ENCODE measurements around the gene HDAC4.

The HDAC4 gene

DNA sequence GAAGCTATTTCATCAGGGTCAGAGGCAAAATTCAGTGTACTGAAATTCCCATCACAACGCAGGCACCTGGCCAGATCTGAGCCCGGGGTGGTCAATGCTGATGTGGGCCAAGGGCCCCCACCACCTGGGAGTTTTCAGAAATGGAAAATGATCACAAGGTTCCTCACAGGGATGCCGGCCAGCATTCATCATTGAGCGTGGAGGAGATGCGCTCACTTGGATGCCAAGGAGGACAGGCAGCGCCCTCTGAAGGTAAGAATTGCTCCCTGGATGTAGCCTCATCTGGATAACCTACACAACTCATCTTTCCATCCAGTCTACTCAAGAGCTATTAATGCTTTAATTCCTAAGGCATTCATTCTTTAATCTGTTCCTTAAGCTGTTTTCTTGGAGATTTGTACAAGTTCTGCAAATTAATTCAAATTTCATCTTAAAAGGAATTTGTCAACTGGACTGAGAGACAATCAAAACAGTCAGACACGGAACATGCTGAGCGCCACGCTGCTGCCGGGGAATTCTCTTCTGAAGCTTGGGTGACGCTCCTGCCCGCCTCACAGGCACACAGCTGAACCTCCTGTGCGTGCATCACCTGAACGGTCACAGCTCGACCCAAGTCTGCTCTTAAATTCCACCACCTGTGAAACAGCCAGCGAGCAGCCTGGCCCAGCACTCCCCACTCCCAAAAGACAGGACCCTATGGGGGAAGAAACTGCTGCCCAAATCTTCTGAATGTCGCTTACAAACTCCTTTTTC, 206.7 kb downstream of the HDAC4 start:
- DNase-seq = no peak

DNA sequence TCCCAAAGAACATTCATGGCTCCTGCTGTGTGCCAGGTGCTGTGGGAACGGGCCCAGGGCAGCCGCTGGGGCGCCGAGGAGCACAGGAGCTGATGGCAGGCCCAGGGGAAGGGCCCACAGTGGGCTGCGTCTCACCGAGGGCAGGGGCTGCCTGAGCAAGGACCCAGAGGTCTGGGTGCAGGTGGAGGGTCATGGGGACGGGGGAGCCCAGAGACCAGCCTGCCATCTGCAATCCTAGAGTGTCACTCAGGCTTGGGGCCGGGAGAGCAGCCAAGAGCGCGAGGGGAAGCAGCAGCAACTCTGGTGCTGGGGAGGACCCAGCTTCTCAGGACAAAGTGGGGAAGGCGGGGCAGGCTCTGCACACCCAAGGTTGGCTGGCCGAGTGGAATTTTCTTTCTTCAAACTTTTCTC, 207.4 kb downstream of the HDAC4 start:
- no peak for DNase-seq

GRCh38 chr2:239192975-239193374, 207.8 kb downstream of the HDAC4 start:
- no peak for DNase-seq

- no peak for DNase-seq
These were observed 208.4 kb downstream of the HDAC4 start for GRCh38 chr2:239192456-239192855.

GRCh38 chr2:239190921-239191885, 209.6 kb downstream of the HDAC4 start:
- DNase-seq = no peak

GRCh38 chr2:239190361-239190760, 210.5 kb downstream of the HDAC4 start:
- DNase-seq = no peak

- no peak for DNase-seq
These were observed 211.1 kb downstream of the HDAC4 start for GRCh38 chr2:239189711-239190131.

DNA sequence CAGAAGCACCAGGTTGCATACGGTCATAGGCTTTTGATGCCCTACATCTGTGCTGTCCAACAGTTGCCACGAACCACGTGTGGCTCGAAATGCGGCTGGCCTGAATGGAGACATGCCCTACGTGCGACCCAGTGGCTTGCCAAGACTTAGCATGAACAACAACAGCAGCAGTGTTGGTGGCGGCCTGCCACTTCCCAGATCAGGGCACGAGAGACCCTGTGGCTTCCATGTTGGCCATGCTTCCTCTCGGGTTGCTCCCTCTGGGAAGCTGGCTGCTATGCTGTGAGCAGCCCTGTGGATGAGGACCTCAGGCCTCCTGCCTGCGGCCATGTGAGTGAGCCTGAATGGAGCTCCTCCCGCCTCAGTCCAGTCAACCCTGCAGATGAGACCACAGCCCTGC, 212.3 kb downstream of the HDAC4 start:
- no peak for DNase-seq

DNA sequence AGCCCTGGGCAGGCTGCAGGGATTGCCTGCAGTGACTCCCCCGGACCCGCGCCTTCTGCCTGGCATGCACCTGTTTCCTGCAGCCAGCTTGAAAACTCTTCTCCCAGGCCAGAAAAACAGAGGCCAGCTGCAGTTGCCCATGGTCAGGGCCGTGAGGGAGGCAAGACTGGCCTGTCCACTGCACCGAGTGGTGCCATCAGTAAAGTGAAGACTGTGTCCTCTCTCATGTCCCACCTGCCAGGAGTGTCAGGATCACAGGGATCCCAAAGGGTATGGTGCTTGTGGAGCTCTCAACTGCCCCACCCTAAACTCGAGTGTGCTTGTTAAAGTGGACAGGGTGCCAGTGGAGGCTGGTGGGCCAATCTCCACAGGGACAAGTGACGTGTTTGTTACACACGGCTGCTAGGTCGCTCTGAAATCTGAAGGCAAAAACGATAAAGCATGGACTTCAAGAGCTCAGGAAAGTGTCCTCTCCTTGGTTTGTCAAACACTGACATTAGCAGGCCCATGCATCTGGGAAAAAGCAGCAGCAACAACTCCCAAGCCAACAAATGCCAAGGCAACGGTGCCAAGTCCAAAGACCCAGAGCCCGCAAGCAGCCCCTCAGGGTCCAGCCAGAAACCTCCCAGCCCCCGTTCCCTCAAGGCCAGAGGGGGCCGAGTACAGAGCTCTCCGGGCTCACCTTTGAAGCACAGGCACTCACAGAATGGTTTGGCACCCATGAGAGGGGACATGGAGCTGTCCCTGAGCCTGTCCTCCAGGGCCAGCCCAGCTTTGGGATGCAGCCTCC, 213.2 kb downstream of the HDAC4 start:
- no peak for DNase-seq

- no peak for DNase-seq
These were observed 214.1 kb downstream of the HDAC4 start for GRCh38 chr2:239186516-239187357.

DNA sequence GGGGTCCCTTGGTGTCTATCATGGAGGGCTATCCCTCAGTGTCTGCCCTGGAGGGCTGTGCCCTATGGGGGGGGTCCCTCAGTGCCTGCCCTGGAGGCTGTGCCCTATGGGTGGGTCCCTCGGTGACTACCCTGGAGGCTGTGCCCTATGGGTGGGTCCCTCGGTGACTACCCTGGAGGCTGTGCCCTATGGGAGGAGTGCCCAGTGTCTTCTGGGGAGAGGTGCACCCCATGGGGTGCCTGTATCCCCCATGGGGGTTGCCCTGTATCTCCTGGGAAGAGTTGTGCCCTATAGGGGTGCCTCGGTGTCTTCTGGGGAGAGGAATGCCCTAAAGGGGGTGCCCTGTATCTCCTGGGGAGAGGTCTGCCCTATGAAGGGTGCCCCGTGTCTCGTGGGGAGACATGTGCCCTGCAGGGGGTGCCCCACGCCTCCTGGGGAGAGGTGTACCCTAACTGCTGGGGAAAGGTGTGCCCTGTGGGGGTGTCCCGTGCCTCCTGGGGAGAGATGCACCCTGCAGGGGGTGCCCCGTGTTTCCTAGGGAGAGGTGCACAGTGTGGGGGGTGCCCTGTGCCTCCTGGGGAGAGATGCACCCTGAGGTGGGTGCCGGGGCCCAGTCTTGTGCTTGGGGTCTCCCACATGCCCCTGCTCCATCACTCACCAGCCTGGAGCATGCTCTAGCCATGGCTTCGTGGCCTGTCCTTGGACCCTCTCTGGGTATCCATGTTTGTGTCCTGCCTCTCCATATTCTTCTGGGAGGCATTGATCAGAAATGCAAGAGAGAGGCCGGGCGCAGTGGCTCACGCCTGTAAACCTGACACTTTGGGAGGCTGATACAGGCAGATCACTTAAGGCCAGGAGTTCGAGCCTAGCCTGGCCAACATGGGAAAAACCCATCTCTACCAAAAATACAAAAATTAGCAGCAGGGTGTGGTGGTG, 215.6 kb downstream of the HDAC4 start:
- DNase-seq = no peak

GRCh38 chr2:239184179-239184578, 216.6 kb downstream of the HDAC4 start:
- DNase-seq = no peak

- DNase-seq = no peak
These were observed 217.6 kb downstream of the HDAC4 start for GRCh38 chr2:239182981-239183791.

DNA sequence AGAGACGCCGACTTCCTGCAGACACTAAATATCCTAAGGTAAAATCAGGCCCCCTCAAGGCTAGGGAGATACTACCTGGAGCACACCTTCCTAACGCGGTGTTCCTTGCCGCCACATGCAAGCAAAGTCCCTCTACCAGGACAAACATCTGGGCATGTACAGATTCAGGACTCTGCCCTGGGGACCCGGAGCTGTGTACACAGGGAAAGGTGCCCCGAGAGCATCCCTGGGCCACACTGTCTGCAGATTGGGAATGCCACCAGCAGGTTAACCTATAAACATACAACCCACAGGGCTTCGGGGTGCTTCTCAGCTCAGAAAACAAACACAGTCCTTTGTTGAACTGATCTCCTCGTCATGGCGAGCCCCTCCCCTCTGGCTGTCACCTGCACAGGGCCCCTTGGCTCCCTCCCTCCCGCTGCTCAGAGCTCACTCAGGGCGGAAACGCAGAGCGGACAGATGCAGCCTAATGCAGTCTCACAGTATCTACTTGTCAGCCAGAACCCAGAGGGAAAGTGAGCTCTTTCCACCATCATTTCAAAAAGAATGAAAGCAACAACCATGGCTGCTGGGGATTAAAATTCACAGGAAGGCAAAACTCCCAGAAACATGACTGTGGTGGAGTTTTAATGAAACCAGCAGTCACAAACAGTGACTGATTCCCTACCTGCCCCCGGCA, 218.8 kb downstream of the HDAC4 start:
- no peak for DNase-seq

DNA sequence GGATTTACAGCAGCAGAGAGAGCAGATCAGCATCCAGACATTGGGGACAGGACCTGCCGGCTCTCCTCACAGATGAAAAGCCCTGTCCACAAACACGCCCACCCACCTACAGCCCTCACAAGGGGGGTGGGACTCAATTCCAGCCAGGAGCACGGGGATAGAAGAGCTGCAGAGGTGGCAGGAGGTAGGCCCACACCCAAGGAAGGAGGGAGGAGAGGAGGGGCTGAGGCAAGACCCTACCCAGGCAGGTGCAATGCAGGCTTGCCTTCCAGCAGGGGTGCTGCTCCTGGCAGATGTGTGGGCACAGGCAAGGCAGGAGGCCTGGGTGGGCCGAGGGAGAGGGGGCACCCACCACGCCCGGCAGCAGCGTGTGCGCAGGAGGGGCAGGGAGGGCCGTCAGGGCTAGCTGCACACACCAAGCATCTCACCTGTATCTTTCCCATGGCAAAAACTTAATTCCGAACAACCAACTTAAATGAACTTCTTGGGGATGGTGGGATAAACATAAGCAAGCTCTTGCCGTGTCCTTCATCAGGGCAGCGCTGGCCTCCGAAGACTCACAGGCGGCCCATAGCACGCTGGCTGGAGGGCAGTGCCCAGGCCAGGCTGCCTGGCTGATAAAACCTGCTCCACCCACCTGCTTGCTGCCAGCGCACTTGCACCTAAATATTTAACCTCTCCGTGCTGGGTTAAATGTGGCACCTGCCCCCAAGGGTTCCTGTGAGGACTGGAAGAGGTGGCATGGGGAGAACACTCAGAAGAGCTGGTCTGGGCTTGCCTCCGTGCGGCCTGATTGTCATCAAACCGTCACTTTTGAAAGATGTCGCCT, 219.5 kb downstream of the HDAC4 start:
- no peak for DNase-seq

GRCh38 chr2:239180526-239181073, 220.2 kb downstream of the HDAC4 start:
- DNase-seq = no peak

DNA sequence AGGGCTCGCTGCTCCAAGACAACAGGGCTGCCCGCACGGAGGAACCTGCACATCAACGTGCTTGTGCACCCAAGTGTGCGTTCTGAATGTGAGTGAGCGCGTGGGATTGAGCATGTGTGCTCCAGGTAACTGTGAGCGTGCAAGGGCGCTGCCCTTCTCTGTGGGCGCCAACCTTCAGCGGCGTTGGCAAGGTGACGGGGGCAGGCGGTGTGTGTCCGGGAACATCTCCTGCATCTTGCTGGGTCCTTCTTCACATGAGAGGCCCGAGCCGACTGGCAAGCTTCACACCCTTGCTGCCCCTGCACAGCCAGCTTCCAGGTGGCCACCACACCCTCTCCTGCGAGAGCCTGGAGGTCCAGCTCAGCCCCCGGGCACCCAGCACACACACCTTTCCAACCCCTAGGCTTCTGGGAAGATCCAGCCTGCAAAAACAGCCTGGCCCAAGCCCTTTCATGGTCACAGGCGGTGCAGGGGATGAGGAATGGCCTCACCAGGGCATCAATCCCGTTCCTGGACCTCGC, 220.9 kb downstream of the HDAC4 start:
- DNase-seq = no peak

GRCh38 chr2:239178954-239179353, 221.9 kb downstream of the HDAC4 start:
- DNase-seq = no peak
